Endothelial cell of umbilical vein (primary cell): ENCODE data around the gene BSG. TPM values are rescaled to one million over a fixed set of nuclear protein-coding genes. Genes with fewer than 3 reads are reported as not detected.

Source experiments
- Bru-seq: library from RNA; stranded (reverse); fragments of 400-500 nt; gene quantifications from one replicate; lab custom pipeline; 2021; lab: Mats Ljungman, UMichigan
- BruChase-seq, 2 experiments: library from RNA; stranded (reverse); fragments of 400-500 nt; gene quantifications; one replicate each; lab custom pipeline; 2021; lab: Mats Ljungman, UMichigan
- BruUV-seq: library from RNA; stranded (reverse); fragments of 400-500 nt; replicated peaks from 2 replicates; lab custom pipeline; 2021; lab: Mats Ljungman, UMichigan
- CTCF ChIA-PET: fragments of 300-600, 350-600 bp; sonication (Branson Sonifier 250); formaldehyde crosslinking; loops from one replicate; lab custom pipeline; 2021; ENCODE audit warnings: antibody characterized with exemption, inconsistent platforms; lab: Charles Lee
- POLR2A ChIA-PET: fragments of 300-600, 350-600 bp; sonication (Branson Sonifier 250); formaldehyde crosslinking; loops from one replicate; lab custom pipeline; 2021; ENCODE audit warnings: antibody characterized with exemption, inconsistent platforms; lab: Charles Lee
- DNase-seq: peaks from one replicate; pipeline ENCODE4 v3.0.0-alpha.2; 2011; ENCODE audit warnings: low read depth, low spot score
- FAIRE-seq: peaks from 2 replicates; lab custom pipeline; 2011; peaks lifted over from hg19 to GRCh38; lab: Jason Lieb, UNC
- H2AFZ ChIP-seq: 2 replicates; pipeline ENCODE4 v1.6.0; 2012; ENCODE audit warnings: low read depth, low read length, control low read depth, inconsistent platforms
- H3K27ac ChIP-seq: 2 replicates; pipeline ENCODE4 v1.5.1; 2011; ENCODE audit warnings: low read depth, mild to moderate bottlenecking, control low read depth, low read length, moderate library complexity; ENCODE audit not compliant: insufficient read depth
- H3K27me3 ChIP-seq, 2 experiments: 2 replicates each; pipeline versions ENCODE4 v1.6.0 to v1.6.1; 2011; ENCODE audit warnings: low read length in 2 of 2, mixed read lengths in 1 of 2; ENCODE audit not compliant: control insufficient read depth in 2 of 2, insufficient read depth in 2 of 2
- H3K36me3 ChIP-seq, 2 experiments: 2 replicates in 1 of 2; 3 replicates in 1 of 2; pipeline ENCODE4 v1.5.1; 2011; ENCODE audit warnings: low read length in 2 of 2, mild to moderate bottlenecking in 1 of 2, moderate library complexity in 1 of 2; ENCODE audit not compliant: control insufficient read depth in 2 of 2, insufficient read depth in 2 of 2; ENCODE audit errors: extremely low read depth in 1 of 2
- H3K4me1 ChIP-seq: 3 replicates; pipeline ENCODE4 v1.5.1; 2011; ENCODE audit warnings: mild to moderate bottlenecking, low read length; ENCODE audit not compliant: control insufficient read depth, insufficient read depth; ENCODE audit errors: extremely low read depth
- H3K4me2 ChIP-seq: 2 replicates; pipeline ENCODE4 v1.6.1; 2011; ENCODE audit warnings: low read length, control low read depth, mixed read lengths; ENCODE audit not compliant: insufficient read depth
- H3K4me3 ChIP-seq, 3 experiments: fragments of 200-600 bp in 1 of 3; sonication (generic), shearing (Covaris generic) in 1 of 3; replicated peaks in 1 of 3; 2 replicates each; pipeline ENCODE4 v1.5.1; 2011 to 2016; ENCODE audit warnings: control low read depth in 3 of 3, low read length in 3 of 3, mild to moderate bottlenecking in 2 of 3, inconsistent platforms in 1 of 3, low read depth in 1 of 3, moderate library complexity in 1 of 3; ENCODE audit not compliant: insufficient read depth in 1 of 3
- H3K79me2 ChIP-seq: 2 replicates; pipeline ENCODE4 v1.6.0; 2012; ENCODE audit warnings: low read length, inconsistent platforms; ENCODE audit not compliant: control insufficient read depth, insufficient read depth
- H3K9ac ChIP-seq: replicated peaks from 2 replicates; pipeline ENCODE3; 2011; ENCODE audit warnings: low read length, control low read depth; ENCODE audit not compliant: insufficient read depth; ENCODE audit errors: extremely low read depth
- H3K9me1 ChIP-seq: replicated peaks from 3 replicates; pipeline ENCODE4 v1.6.0; 2011; ENCODE audit warnings: mild to moderate bottlenecking, low read length; ENCODE audit not compliant: control insufficient read depth, insufficient read depth; ENCODE audit errors: extremely low read depth
- H3K9me3 ChIP-seq: replicated peaks from 2 replicates; pipeline ENCODE4 v1.5.1; 2012; ENCODE audit warnings: low read length, inconsistent platforms; ENCODE audit not compliant: control insufficient read depth, insufficient read depth
- H4K20me1 ChIP-seq: replicated peaks from 2 replicates; pipeline ENCODE3; 2011; ENCODE audit warnings: mild to moderate bottlenecking, low read length; ENCODE audit not compliant: control insufficient read depth, insufficient read depth; ENCODE audit errors: extremely low read depth
- CTCF ChIP-seq, 2 donors: IDR thresholded peaks; 1 replicate in 1 of 2; 2 replicates in 1 of 2; pipeline ENCODE4 v1.5.1; 2011; ENCODE audit warnings: low read length in 2 of 2, mild to moderate bottlenecking in 2 of 2, moderate library complexity in 2 of 2, control low read depth in 1 of 2, inconsistent platforms in 1 of 2, low read depth in 1 of 2; ENCODE audit not compliant: insufficient read depth in 1 of 2; ENCODE audit errors: extremely low read depth in 1 of 2
- EZH2 ChIP-seq: IDR thresholded peaks from 2 replicates; pipeline ENCODE4 v1.6.1; 2012; ENCODE audit warnings: borderline replicate concordance, low read depth, mild to moderate bottlenecking, moderate library complexity, low read length, inconsistent platforms; ENCODE audit not compliant: severe bottlenecking
- FOS ChIP-seq: IDR thresholded peaks from 2 replicates; pipeline ENCODE4 v1.6.1; 2011; ENCODE audit warnings: mild to moderate bottlenecking, low read length, moderate library complexity, borderline replicate concordance; ENCODE audit not compliant: insufficient read depth
- GATA2 ChIP-seq: IDR thresholded peaks from 2 replicates; pipeline ENCODE4 v1.7.0; 2011; ENCODE audit warnings: low read depth, mild to moderate bottlenecking, moderate library complexity, mixed read lengths, low read length; ENCODE audit not compliant: insufficient read length, insufficient read depth
- JUN ChIP-seq: IDR thresholded peaks from 2 replicates; pipeline ENCODE4 v1.6.1; 2011; ENCODE audit warnings: borderline replicate concordance, low read depth; ENCODE audit not compliant: insufficient read length, insufficient read depth
- MYC ChIP-seq: IDR thresholded peaks from one replicate; pipeline ENCODE4 v1.6.1; 2011; ENCODE audit warnings: mild to moderate bottlenecking, low read depth, low read length
- POLR2A ChIP-seq: IDR thresholded peaks from 2 replicates; pipeline ENCODE4 v1.6.1; 2012; ENCODE audit warnings: low read depth, mild to moderate bottlenecking, control low read depth, low read length
- POLR2AphosphoS5 ChIP-seq: IDR thresholded peaks from 2 replicates; pipeline ENCODE4 v1.6.1; 2012; ENCODE audit warnings: low read depth, mild to moderate bottlenecking, control low read depth, low read length, moderate library complexity; ENCODE audit not compliant: insufficient read depth
- dilution Hi-C: fragments of 300-500 bp; cut with MboI; formaldehyde crosslinking; loops from one replicate; pipeline ENCODE4 v1.15.0; 2019; ENCODE audit warnings: low sequenced_read_pairs; ENCODE audit not compliant: extremely low pct_ligation_motif_present
- intact Hi-C: fragments of 100-400 bp; cut with micrococcal nuclease; formaldehyde crosslinking; loops from one replicate; pipeline ENCODE4 v1.10.0; 2022
- long read RNA-seq: library from polyadenylated mRNA; stranded (forward); transcript quantifications from one replicate; pipeline ENCODE4 v2.0.0, GENCODE V29; 2021
- polyA minus RNA-seq, 3 experiments: library from RNA; depleted of rRNA, polyadenylated mRNA; stranded (reverse); fragments of >200 nt; gene quantifications; 1 replicate in 1 of 3; 2 replicates in 2 of 3; pipeline ENCODE4 v1.2.3, GENCODE V29; 2011
- polyA plus RNA-seq, 4 experiments: library from polyadenylated mRNA; depleted of rRNA in 3 of 4; stranded (reverse) in 3 of 4; unstranded in 1 of 4; fragments of >200 nt; gene quantifications; 2 replicates each; pipeline versions ENCODE4 v1.2.1 to v1.2.3, GENCODE V29; 2011 to 2012; ENCODE audit warnings: missing spikeins in 1 of 4
- total RNA-seq: library from RNA; stranded (reverse); gene quantifications from 2 replicates; pipeline ENCODE4 v1.2.3, GENCODE V29; 2021
- TF ChIP-seq, protein P1 (sequence below): IDR thresholded peaks from 2 replicates; pipeline ENCODE4 v1.6.1; 2011; ENCODE audit not compliant: insufficient read depth, insufficient read length

The BSG gene
- total RNA-seq (466 and 485 TPM in 2 replicates), polyA plus RNA-seq (661 and 823 TPM in 2 replicates), polyA minus RNA-seq (236 and 243 TPM in 2 replicates), Bru-seq, nascent RNA (percentile 67 among the genes with signal in this experiment), BruChase-seq, experiment 1, labeled RNA remaining after a 6-hour chase (percentile 94 among the genes with signal in this experiment), BruChase-seq, experiment 2, labeled RNA remaining after a 2-hour chase (percentile 83 among the genes with signal in this experiment)
- polyA plus RNA-seq (2011; cell fraction: cytosol; rRNA removed) = 394 and 493 TPM in 2 replicates
- 207 and 221 TPM in 2 replicates for polyA plus RNA-seq (2011; cell fraction: nucleus; rRNA removed)
- 344 and 487 TPM in 2 replicates for polyA plus RNA-seq (2012)
- polyA minus RNA-seq (2011; cell fraction: cytosol; rRNA and poly(A)+ RNA removed) = 264 TPM
- polyA minus RNA-seq (2011; cell fraction: nucleus; rRNA and poly(A)+ RNA removed) = 45.2 and 64.3 TPM in 2 replicates
- long read RNA-seq, partial matches to known transcripts = 203 of 1,986 reads
- long read RNA-seq, other reads (novel, unspliced or antisense) = 1,783 of 1,986 reads

DNA sequence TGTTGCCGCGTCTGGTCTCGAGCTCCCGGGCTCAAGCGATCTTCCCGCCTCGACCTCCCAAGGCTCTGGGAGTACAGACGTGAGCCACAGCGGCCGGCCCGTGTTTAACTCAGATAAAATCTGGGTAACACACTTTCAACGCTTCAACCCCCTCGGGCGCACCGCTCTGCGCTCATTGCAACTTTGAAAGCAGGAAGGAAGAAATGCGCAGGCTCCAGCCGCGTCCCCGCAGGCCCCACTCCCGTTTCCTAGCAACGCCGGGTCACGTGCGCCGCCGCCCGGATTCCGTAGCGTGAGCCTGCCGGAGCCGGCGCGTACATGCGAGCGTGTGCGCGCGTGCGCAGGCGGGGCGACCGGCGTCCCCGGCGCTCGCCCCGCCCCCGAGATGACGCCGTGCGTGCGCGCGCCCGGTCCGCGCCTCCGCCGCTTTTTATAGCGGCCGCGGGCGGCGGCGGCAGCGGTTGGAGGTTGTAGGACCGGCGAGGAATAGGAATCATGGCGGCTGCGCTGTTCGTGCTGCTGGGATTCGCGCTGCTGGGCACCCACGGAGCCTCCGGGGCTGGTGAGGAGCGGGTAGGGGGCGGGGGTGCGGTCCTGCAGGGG, at the start of gene BSG:
TSS of gene BSG (plus strand) at position 457 of the 603 bp plus-strand sequence. CDS start at position 496, 39 bp downstream.
- Histone ChIP-seq H3K9me3 (no peaks in the 10 kb centered on the region), H3K27ac (peak within 1 kb of the TSS; percentile 72), H3K9me1 (no peaks in the 10 kb centered on the region), H3K4me2 (peak within 1 kb of the TSS; percentile 87), H4K20me1 (peaks cover 2% of the 10 kb centered on the region), H3K36me3 (no peaks in the 10 kb centered on the region), H3K9ac (peak within 1 kb of the TSS; percentile 81), H3K4me1 (peaks cover 28% of the 10 kb centered on the region), H3K27me3 (no peaks in the 10 kb centered on the region), H3K4me3 (peak within 1 kb of the TSS; percentile 68 to 92 (median 88)), H3K79me2 (peaks cover 45% of the 10 kb centered on the region), H2AFZ (peak within 1 kb of the TSS; percentile 77)
- dilution Hi-C loops = no loop called here
- no TSS peak for BruUV-seq
- ChIA-PET POLR2A (interaction anchor here (0.7 to 0.8 kb wide), 2 partner anchors 13 to 65 kb away, joined by 3 read pairs; no protein-coding TSS in a partner anchor), CTCF (interaction anchor here (0.8 to 1.9 kb wide), 2 partner anchors 12 to 62 kb away, joined by 5 to 7 read pairs; no protein-coding TSS in a partner anchor)
- TF ChIP-seq GATA2 = peak; percentile 51
- TF ChIP-seq EZH2 = no peak
- TF ChIP-seq MYC = no peak
- TF ChIP-seq CTCF (IDR thresholded peaks at IDR 0.05; ENCODE audit: extremely low read depth in 1 of 2, insufficient read depth in 1 of 2, low read depth in 1 of 2, low read length in 2 of 2) = no peak
- TF ChIP-seq POLR2AphosphoS5 = peak; percentile 99
- TF ChIP-seq, protein P1, sequence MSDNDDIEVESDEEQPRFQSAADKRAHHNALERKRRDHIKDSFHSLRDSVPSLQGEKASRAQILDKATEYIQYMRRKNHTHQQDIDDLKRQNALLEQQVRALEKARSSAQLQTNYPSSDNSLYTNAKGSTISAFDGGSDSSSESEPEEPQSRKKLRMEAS = peak; percentile 98
- TF ChIP-seq POLR2A = peak; percentile 99
- no peak for TF ChIP-seq FOS
- TF ChIP-seq JUN = no peak
- FAIRE-seq = peak; percentile 96
- intact Hi-C loops = loop anchor here (1.0 to 2.0 kb wide), 3 partner anchors 17 to 61 kb away; partner anchors contain the start of gene HCN2
- peak; percentile 97 for DNase-seq
